H1 (cell line): ENCODE data around the gene LOX. TPM values are rescaled to one million over a fixed set of nuclear protein-coding genes. Genes with fewer than 3 reads are reported as not detected.
A peak's percentile ranks its signal among the peaks of the same experiment; 100 is the strongest.

Experiments used
- BRCA1 ChIP-seq: IDR thresholded peaks from 2 replicates; pipeline ENCODE4 v1.6.1; 2012; ENCODE audit warnings: low read depth, low read length, improper control_type of control experiment
- HDAC2 ChIP-seq, 2 experiments: fragments of 300-600 bp in 1 of 2; sonication (generic) in 1 of 2; IDR thresholded peaks; 2 replicates each; pipeline ENCODE4 v1.6.1; 2011 to 2012; ENCODE audit warnings: low read depth in 2 of 2, low read length in 2 of 2, mild to moderate bottlenecking in 2 of 2, moderate library complexity in 2 of 2, borderline replicate concordance in 1 of 2, inconsistent platforms in 1 of 2
- RAD21 ChIP-seq, 2 experiments: IDR thresholded peaks in 1 of 2; conservative IDR thresholded peaks in 1 of 2; 2 replicates each; pipeline ENCODE4 v1.6.1; 2011; ENCODE audit warnings: low read depth in 2 of 2, low read length in 2 of 2, improper control_type of control experiment in 1 of 2, inconsistent platforms in 1 of 2, mild to moderate bottlenecking in 1 of 2, moderate library complexity in 1 of 2
- RBBP5 ChIP-seq: IDR thresholded peaks from 2 replicates; pipeline ENCODE4 v1.7.1; 2012; ENCODE audit warnings: low read depth, mild to moderate bottlenecking, inconsistent platforms, low read length, moderate library complexity, borderline replicate concordance
- RFX5 ChIP-seq: IDR thresholded peaks from 2 replicates; pipeline ENCODE4 v1.6.1; 2011; ENCODE audit warnings: low read depth, low read length, improper control_type of control experiment, borderline replicate concordance
- SP2 ChIP-seq: IDR thresholded peaks from 2 replicates; pipeline ENCODE4 v1.6.1; 2012; ENCODE audit warnings: mild to moderate bottlenecking, low read length, inconsistent platforms
- SUZ12 ChIP-seq: fragments of 200-600 bp; sonication (generic); IDR thresholded peaks from 2 replicates; pipeline ENCODE4 v1.6.1; 2012; ENCODE audit warnings: mild to moderate bottlenecking, inconsistent platforms, low read length, moderate library complexity, mixed read lengths
- polyA plus RNA-seq, 7 experiments: library from polyadenylated mRNA; depleted of rRNA in 3 of 7; stranded (reverse) in 5 of 7; unstranded in 2 of 7; fragments of >200 nt in 5 of 7; fragments of 200-250 nt in 2 of 7; gene quantifications; 1 replicate in 5 of 7; 2 replicates in 1 of 7; 4 replicates in 1 of 7; pipeline versions ENCODE4 v1.2.1 to v1.2.3, GENCODE V29; 2011 to 2013; ENCODE audit warnings: missing spikeins in 2 of 7, mixed read lengths in 2 of 7
- total RNA-seq: library from RNA; stranded (reverse); fragmentation: NEBNext Ultra II Directional; extraction: Animal tissue kit (Norgen Biotek cat#: 25700); gene quantifications from 2 replicates; pipeline ENCODE4 v1.2.1, GENCODE V29; 2021
- TF ChIP-seq, protein P1 (sequence below): fragments of 300-600 bp; sonication (generic); IDR thresholded peaks from 2 replicates; pipeline ENCODE4 v1.7.1; 2012; ENCODE audit warnings: low read length, moderate library complexity, mild to moderate bottlenecking, inconsistent platforms; ENCODE audit not compliant: insufficient replicate concordance

The LOX gene
- total and polyA plus RNA-seq, 2 of the 8 experiments (the other 6 are each of a cell fraction or from before 2014, with no cell fraction given), result 1.1 to 2.2 TPM

DNA sequence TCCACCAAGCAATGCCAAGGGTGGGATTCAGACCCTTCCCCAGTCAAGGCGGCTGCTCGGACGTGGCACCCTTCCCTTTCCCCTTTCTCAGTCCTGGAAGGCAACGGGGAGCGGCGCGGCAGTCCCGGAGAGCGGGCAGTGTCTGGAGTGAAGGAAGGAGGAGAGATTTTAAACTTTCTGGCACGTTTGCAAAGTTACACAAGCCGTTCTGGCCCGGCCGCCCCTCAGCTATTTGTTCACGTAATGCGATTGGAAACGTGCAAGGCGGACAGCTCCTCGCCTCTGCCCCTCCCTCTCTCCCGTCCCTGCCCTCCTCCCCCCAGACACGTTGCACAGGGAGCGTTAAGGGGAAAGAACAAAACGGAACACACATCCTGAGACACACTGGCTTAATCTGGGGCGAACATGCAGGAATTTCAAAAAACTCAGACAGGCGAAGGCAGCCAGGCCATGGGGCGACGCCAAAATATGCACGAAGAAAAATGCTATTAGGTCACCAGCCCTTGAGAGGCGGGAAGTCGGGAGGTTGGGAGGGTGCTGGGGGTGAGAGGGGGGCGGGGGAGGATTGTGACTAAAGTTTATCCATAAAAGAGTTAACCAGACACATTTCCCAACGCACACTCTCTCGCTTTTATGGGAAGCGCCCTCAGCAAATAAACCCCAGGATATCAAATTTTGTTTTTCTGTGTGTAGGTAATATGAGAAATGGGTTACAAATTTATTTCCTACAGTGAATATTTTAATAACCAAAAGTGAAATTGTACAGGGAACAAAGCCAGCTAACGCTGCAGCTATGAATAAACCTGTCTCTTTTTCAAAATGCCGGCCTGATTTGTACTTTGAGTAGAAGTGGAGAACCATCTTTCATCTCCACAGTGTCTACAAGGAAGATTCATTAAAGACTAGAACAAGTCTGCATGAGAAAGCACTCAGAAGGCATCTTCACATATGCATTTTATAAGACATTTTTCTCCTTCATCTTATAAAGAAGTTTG, at the start of gene LOX (continued):
- 0 out of 4 replicates have a peak, but pooled peaks of 1 of the 2 experiments have one; percentile 26 for TF ChIP-seq HDAC2 (IDR thresholded peaks at IDR 0.05; ENCODE audit: borderline replicate concordance in 1 of 2, low read depth in 2 of 2, low read length in 2 of 2)
- no peak for TF ChIP-seq BRCA1
- no peak for TF ChIP-seq RFX5
- TF ChIP-seq RBBP5, result peak; percentile 16; the same call in 1 of the 2 replicates
- TF ChIP-seq SP2, result no peak
- TF ChIP-seq RAD21 (IDR thresholded peaks at IDR 0.05 in 1 of 2, conservative IDR thresholded peaks at IDR 0.05 in 1 of 2; ENCODE audit: low read depth in 2 of 2, low read length in 2 of 2), result no peak
- TF ChIP-seq, protein P1, sequence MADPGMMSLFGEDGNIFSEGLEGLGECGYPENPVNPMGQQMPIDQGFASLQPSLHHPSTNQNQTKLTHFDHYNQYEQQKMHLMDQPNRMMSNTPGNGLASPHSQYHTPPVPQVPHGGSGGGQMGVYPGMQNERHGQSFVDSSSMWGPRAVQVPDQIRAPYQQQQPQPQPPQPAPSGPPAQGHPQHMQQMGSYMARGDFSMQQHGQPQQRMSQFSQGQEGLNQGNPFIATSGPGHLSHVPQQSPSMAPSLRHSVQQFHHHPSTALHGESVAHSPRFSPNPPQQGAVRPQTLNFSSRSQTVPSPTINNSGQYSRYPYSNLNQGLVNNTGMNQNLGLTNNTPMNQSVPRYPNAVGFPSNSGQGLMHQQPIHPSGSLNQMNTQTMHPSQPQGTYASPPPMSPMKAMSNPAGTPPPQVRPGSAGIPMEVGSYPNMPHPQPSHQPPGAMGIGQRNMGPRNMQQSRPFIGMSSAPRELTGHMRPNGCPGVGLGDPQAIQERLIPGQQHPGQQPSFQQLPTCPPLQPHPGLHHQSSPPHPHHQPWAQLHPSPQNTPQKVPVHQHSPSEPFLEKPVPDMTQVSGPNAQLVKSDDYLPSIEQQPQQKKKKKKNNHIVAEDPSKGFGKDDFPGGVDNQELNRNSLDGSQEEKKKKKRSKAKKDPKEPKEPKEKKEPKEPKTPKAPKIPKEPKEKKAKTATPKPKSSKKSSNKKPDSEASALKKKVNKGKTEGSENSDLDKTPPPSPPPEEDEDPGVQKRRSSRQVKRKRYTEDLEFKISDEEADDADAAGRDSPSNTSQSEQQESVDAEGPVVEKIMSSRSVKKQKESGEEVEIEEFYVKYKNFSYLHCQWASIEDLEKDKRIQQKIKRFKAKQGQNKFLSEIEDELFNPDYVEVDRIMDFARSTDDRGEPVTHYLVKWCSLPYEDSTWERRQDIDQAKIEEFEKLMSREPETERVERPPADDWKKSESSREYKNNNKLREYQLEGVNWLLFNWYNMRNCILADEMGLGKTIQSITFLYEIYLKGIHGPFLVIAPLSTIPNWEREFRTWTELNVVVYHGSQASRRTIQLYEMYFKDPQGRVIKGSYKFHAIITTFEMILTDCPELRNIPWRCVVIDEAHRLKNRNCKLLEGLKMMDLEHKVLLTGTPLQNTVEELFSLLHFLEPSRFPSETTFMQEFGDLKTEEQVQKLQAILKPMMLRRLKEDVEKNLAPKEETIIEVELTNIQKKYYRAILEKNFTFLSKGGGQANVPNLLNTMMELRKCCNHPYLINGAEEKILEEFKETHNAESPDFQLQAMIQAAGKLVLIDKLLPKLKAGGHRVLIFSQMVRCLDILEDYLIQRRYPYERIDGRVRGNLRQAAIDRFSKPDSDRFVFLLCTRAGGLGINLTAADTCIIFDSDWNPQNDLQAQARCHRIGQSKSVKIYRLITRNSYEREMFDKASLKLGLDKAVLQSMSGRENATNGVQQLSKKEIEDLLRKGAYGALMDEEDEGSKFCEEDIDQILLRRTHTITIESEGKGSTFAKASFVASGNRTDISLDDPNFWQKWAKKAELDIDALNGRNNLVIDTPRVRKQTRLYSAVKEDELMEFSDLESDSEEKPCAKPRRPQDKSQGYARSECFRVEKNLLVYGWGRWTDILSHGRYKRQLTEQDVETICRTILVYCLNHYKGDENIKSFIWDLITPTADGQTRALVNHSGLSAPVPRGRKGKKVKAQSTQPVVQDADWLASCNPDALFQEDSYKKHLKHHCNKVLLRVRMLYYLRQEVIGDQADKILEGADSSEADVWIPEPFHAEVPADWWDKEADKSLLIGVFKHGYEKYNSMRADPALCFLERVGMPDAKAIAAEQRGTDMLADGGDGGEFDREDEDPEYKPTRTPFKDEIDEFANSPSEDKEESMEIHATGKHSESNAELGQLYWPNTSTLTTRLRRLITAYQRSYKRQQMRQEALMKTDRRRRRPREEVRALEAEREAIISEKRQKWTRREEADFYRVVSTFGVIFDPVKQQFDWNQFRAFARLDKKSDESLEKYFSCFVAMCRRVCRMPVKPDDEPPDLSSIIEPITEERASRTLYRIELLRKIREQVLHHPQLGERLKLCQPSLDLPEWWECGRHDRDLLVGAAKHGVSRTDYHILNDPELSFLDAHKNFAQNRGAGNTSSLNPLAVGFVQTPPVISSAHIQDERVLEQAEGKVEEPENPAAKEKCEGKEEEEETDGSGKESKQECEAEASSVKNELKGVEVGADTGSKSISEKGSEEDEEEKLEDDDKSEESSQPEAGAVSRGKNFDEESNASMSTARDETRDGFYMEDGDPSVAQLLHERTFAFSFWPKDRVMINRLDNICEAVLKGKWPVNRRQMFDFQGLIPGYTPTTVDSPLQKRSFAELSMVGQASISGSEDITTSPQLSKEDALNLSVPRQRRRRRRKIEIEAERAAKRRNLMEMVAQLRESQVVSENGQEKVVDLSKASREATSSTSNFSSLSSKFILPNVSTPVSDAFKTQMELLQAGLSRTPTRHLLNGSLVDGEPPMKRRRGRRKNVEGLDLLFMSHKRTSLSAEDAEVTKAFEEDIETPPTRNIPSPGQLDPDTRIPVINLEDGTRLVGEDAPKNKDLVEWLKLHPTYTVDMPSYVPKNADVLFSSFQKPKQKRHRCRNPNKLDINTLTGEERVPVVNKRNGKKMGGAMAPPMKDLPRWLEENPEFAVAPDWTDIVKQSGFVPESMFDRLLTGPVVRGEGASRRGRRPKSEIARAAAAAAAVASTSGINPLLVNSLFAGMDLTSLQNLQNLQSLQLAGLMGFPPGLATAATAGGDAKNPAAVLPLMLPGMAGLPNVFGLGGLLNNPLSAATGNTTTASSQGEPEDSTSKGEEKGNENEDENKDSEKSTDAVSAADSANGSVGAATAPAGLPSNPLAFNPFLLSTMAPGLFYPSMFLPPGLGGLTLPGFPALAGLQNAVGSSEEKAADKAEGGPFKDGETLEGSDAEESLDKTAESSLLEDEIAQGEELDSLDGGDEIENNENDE, result no peak
- TF ChIP-seq SUZ12, result 0 out of 2 replicates have a peak, but pooled peaks have one; percentile 40
